Glutamatergic neuron (in vitro differentiated cells): ENCODE measurements around the gene FAM3A. TPM values are rescaled to one million over a fixed set of nuclear protein-coding genes. Genes with fewer than 3 reads are reported as not detected.
A peak's percentile ranks its signal among the peaks of the same experiment; 100 is the strongest.

Source experiments
- DNase-seq: peaks from one replicate; pipeline ENCODE4 v3.0.0; 2022
- H3K27ac Mint-ChIP-seq: one replicate; pipeline ENCODE4 v1.8.0; 2020; ENCODE audit warnings: mild to moderate bottlenecking, mixed read lengths, inconsistent platforms; ENCODE audit not compliant: unreplicated experiment
- H3K27me3 Mint-ChIP-seq: one replicate; pipeline ENCODE4 v1.8.0; 2020; ENCODE audit warnings: mild to moderate bottlenecking, moderate library complexity, mixed read lengths, inconsistent platforms; ENCODE audit not compliant: unreplicated experiment
- H3K36me3 Mint-ChIP-seq: one replicate; pipeline ENCODE4 v1.8.0; 2020; ENCODE audit warnings: mild to moderate bottlenecking, mixed read lengths, inconsistent platforms; ENCODE audit not compliant: unreplicated experiment
- H3K4me1 Mint-ChIP-seq: one replicate; pipeline ENCODE4 v1.8.0; 2020; ENCODE audit warnings: mild to moderate bottlenecking, low read depth, mixed read lengths, inconsistent platforms; ENCODE audit not compliant: unreplicated experiment
- H3K4me3 Mint-ChIP-seq: one replicate; pipeline ENCODE4 v1.8.0; 2020; ENCODE audit warnings: mild to moderate bottlenecking, mixed read lengths, inconsistent platforms; ENCODE audit not compliant: unreplicated experiment
- H3K9me3 Mint-ChIP-seq: one replicate; pipeline ENCODE4 v1.8.0; 2020; ENCODE audit warnings: mild to moderate bottlenecking, moderate library complexity, mixed read lengths, inconsistent platforms; ENCODE audit not compliant: unreplicated experiment
- total RNA-seq: library from RNA; stranded (reverse); fragmentation: NEBNext Ultra II Directional; extraction: Animal tissue kit (Norgen Biotek cat#: 25700); gene quantifications from one replicate; pipeline ENCODE4 v1.2.1, GENCODE V29; 2021; ENCODE audit not compliant: unreplicated experiment
- TF ChIP-seq, protein P1 (sequence below): fragments of 200-600 bp; sonication (generic); IDR thresholded peaks from one replicate; pipeline ENCODE4 v1.5.0; 2021; ENCODE audit not compliant: partially characterized antibody, unreplicated experiment

The FAM3A gene
- total RNA-seq, 1 donor from 2014 or later = 32.0 TPM

DNA sequence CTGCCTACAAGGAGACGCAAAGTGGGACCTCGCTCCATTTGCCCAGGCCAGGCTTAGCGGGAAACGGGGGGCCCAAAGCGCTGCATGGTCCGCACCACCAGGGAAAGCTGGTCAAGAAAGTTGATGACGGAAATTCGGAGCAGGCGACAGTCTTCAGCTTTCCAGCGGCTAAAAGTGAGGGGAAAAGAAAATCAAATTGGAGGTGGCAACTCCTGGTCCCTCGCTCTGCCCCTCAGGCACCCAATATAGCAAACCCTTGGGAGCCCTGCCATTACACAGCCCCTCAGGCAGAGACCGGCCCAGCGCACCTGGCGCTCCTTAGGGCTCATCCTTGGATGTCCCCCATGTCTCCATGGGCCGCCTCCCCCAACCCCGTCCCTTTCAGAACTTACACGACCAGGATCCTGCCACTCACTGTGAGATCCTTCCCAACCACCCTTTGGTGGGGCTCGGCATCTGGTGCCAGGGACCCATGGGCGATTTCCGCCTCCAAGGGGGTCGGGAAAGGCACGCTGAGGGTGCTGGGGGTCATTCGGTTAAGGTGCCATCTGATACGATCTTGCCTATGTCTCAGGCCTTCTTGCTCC lies 38.0 kb downstream of the FAM3A start:
- Mint-ChIP-seq H3K9me3 (peaks cover 2% of the 10 kb centered on the region), H3K4me3 (peak overlapping the region; percentile 86)

GRCh38 chrX:154476821-154477220 lies 39.2 kb downstream of the FAM3A start:
- H3K27ac Mint-ChIP-seq = no peak overlapping the region
- peaks cover 4% of the 10 kb centered on the region for H3K27me3 Mint-ChIP-seq
- TF ChIP-seq, protein P1, sequence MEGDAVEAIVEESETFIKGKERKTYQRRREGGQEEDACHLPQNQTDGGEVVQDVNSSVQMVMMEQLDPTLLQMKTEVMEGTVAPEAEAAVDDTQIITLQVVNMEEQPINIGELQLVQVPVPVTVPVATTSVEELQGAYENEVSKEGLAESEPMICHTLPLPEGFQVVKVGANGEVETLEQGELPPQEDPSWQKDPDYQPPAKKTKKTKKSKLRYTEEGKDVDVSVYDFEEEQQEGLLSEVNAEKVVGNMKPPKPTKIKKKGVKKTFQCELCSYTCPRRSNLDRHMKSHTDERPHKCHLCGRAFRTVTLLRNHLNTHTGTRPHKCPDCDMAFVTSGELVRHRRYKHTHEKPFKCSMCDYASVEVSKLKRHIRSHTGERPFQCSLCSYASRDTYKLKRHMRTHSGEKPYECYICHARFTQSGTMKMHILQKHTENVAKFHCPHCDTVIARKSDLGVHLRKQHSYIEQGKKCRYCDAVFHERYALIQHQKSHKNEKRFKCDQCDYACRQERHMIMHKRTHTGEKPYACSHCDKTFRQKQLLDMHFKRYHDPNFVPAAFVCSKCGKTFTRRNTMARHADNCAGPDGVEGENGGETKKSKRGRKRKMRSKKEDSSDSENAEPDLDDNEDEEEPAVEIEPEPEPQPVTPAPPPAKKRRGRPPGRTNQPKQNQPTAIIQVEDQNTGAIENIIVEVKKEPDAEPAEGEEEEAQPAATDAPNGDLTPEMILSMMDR = no peak
- DNase-seq = no peak
- H3K4me1 Mint-ChIP-seq = peaks cover 3% of the 10 kb centered on the region
- H3K4me3 Mint-ChIP-seq = peak overlapping the region; percentile 42
- H3K9me3 Mint-ChIP-seq = peaks cover 4% of the 10 kb centered on the region
- no peaks in the 10 kb centered on the region for H3K36me3 Mint-ChIP-seq

More for the DNA sequence above, 38.0 kb downstream of the FAM3A start:
- TF ChIP-seq, protein P1 = no peak
- Mint-ChIP-seq H3K27ac (peak overlapping the region; percentile 79), H3K4me1 (peaks cover 3% of the 10 kb centered on the region), H3K36me3 (no peaks in the 10 kb centered on the region), H3K27me3 (peaks cover 4% of the 10 kb centered on the region)
- DNase-seq = no peak

- H3K4me1 Mint-ChIP-seq = peaks cover 3% of the 10 kb centered on the region
- TF ChIP-seq, protein P1 = no peak
- H3K4me3 Mint-ChIP-seq = no peak overlapping the region
- peaks cover 4% of the 10 kb centered on the region for H3K9me3 Mint-ChIP-seq
- H3K27ac Mint-ChIP-seq = no peak overlapping the region
- peaks cover 1% of the 10 kb centered on the region for H3K27me3 Mint-ChIP-seq
- DNase-seq = no peak
- no peaks in the 10 kb centered on the region for H3K36me3 Mint-ChIP-seq
Measured at GRCh38 chrX:154473683-154474082, 42.3 kb downstream of the FAM3A start.

- TF ChIP-seq, protein P1 = no peak
- Mint-ChIP-seq H3K4me3 (no peak overlapping the region), H3K27me3 (peaks cover 1% of the 10 kb centered on the region), H3K36me3 (no peaks in the 10 kb centered on the region), H3K4me1 (peaks cover 3% of the 10 kb centered on the region), H3K9me3 (peaks cover 4% of the 10 kb centered on the region), H3K27ac (no peak overlapping the region)
- DNase-seq = no peak
Measured at GRCh38 chrX:154472685-154473632, 43.1 kb downstream of the FAM3A start.
